HG02885 (cell line): ENCODE data around the gene PNPLA2.

Experiments used
- ATAC-seq: cut with Tn5 transposase; IDR thresholded peaks from one replicate; pipeline ENCODE4 v1.9.1; 2021; ENCODE audit warnings: mild to moderate bottlenecking; ENCODE audit not compliant: unreplicated experiment, poor library complexity

PNPLA2 gene

DNA sequence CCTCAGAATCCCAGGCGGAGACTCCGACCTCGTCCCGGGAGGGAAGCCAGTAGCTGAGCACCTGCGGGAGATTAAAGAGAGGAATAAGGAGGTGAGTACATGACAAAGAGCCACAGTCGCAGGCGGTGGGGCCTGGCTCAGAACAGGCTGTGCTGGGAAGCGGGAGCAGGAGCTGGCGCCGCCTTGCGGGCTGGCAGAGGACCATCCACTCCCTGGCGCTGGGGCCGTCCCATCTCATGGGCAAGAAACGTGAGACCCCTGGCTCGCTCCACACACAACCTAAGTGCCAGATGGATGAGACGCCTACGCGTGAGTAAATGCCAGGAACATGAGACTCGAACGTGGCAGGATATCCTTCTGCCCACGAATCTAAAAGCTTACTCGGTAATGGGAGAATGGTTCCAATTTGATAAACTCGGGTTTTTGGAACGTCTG is 35.1 kb upstream of the PNPLA2 start:
- ATAC-seq, result no peak

DNA sequence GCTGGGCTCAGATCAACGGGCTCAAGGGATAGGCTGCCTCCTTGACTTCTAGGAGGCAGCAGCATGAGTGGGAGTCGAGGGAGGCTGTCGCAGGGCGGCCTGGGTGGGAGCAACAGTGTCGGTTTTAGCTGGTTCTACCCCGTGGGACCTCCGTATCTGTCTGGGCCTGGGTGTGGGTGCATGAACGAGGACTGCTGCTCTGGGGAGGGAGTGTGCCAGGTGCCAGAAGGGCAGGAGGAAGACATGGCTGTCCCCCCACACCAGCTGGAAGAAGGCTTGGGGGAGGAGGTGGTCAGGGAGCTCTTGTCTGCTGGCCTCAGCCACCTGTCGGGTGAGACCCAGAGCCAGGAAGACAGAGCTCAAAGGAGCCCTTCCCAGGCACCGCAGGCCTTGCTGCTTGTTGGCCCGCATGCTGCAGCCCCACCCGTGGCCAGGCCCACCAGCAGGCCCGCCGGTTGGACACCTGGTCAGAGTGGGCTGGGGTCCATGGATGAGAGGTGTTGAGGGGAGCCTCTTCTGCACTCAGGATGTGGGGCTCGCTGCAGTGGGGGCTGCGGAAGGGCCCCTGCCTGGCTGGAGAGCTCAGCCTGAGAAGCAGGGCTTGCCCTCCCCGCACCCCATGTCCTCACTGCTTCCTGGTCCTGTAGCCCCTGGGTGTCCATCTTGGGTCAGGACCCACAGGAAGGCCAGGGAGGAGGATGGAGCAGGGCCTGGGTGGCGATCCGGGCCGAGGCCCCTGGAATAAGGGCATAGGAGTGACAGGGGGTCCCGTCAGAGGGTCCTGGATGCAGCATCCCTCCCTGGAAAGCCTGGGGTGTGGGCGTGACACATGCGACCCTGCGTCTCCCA is 32.3 kb upstream of the PNPLA2 start:
- ATAC-seq, result no peak

DNA sequence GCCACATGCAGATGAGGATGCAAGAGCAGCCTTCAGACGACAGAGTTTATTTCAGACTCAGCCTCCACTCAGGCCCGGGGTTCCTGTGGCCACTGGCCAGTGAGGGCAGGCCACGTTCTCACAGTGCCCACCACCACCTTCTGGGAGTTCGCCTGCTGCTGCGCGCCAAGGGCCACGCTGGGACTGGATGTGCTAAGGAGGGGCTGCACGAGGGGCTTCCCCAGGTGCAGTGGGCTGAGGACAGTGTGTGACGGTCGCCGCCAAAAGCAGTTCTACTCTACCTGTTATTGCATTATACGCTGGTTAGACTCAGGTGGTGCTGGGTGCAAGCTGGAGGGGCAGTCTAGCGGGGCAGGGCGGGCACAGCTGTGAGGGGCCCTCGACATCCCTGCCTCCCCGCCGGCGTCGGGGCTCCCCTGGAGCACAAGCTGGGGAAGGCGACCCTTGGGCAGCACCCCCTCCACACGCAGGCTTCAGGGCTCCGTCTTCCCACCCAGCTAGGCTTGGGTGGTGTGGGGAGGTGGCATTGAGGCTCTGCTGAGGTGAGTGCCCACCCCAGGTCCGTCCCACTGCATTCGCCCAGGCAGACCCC is 31.5 kb upstream of the PNPLA2 start:
- no peak for ATAC-seq

DNA sequence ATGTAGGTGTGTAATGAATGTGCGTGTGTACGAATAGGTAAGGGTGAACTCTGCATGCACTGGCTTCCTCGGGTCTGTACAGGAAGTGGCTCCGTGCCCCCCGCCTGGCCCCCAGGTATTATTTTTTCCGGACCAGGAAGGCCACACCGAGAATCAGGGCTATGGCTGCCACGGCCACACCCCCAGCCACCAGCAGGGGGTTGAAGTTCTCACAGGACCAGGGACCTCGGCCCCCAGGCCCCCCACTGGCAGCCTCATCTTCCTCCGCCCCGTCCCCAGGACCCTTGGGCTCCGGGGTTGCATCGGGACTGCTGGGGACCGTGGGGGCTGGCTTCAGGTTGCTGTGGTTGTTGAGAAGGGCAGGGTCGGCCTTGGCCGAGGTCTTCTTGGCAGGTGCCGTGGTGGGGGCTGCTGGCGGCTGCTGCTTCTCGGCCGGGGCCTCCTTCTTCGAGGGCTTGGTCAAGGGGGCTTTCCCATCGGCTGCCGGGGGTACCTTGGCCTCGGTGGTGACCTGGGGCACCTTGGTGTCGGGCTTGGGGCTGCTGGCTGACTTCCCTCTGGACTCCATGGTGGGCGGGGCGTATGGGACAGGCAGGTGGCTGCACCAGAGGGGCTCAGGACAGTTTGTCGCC is 30.6 kb upstream of the PNPLA2 start:
- no peak for ATAC-seq

DNA sequence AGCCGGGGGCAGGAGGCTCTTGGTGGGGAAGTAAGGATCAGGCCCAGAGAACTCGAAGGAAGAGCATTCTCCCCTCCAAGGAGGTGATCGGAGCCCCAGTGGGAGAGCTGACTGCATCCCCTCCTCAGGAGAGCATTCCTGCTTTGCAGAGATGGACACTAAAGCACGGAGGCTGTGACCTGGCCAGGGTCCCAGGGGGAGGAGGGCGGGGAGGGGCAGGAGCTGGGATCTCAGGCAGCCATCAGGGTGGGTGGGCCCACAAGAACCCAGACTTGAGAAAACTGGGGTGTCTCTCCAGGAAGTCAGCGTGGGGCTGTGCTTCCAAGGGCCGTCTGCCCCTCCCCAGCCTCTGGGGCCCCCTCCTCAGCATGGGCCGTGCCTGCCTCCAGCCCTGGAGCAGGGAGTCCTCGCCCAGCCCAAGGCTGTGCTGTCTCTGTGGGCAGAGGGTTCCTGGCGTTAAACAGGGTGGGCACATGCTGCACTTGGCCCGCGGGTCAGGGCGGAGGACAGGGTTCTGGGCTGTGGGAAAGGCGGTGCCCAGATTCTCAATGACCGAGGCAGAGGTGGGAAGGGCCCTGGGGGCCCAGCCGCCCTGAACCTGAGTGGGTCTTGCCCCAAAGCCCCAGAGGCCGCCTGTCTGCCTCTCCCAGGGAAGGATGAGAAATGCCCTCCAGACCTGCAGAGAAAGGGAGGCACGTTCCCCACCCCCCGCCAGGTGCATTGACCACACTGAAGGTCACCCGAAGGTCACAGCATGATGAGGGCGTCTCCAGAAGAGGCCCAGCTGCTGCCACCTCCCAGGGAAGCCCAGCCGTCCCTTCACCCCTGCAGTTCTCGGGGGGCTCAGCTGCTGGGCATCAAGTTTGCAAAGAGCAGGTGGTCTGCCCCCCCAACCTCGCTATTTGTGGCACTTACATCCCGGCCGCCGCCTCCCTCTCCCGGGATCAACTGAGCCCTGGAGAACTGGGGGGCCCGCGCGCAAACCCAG is 29.5 kb upstream of the PNPLA2 start:
- ATAC-seq, result no peak

DNA sequence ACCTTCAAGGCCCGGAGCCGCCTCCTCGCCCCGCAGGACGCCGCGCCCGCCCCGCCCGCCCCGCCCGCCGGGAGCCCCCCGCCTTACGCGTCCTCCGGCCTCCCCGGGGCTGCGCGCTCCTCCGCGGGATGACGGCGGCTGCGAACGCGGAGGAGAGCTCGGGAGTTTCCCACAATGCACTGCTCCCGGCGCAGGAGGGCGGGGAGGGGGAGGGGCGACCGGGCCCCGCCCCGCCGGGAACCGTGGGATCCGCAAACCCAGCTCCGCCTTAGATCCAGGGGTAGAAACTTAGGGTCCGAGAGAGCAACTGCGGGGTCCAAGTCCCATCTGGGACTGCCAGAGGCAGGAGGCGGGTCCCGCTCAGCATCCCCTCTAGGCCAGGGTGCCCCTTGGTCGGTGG is 28.8 kb upstream of the PNPLA2 start, which contains the start of gene CEND1:
Gene CEND1, minus strand, starts transcription at position 148 of the 400 bp plus-strand sequence. CDS start 1,514 bp downstream, outside the sequence.
- no peak for ATAC-seq

DNA sequence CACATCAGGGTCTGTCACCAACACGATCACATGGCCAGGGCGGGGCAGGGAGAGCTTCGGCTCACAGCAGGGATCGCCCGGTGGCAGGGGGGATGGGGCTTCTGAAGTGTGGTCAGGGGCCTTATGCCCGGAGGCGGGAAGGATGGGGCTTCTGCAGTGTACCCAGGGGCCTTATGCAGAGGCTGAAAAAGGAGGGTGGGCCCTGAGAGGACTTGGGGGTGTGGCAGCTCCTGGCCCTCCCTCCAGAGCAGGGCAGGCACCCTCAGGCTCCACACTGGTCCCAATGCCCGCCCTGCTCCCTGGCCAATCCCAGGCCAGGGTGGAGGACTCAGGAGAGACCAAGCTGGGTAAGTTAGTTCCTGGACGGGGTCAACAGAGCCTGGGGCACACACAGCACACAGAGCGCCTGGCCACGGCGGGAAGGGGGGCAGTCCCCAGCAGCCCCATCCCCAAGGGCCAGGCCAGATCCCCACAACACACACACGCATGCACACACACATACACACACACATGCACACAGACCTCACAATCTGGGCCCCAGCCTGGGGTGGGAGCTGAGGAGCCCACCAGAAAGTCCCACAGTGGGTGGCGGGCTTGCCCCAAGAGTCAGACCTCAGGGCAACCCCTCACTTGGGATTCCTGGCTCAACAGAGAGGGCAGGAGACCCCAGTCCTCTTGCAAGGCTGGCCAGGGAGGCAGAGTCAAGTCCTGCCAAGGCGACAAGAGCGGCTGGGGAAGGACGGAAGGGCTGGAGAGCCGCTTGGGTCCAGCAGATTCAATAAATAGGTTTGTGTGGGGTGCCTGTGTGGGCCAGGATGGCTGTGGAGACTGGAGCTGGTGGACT is 27.8 kb upstream of the PNPLA2 start:
- ATAC-seq, result no peak

DNA sequence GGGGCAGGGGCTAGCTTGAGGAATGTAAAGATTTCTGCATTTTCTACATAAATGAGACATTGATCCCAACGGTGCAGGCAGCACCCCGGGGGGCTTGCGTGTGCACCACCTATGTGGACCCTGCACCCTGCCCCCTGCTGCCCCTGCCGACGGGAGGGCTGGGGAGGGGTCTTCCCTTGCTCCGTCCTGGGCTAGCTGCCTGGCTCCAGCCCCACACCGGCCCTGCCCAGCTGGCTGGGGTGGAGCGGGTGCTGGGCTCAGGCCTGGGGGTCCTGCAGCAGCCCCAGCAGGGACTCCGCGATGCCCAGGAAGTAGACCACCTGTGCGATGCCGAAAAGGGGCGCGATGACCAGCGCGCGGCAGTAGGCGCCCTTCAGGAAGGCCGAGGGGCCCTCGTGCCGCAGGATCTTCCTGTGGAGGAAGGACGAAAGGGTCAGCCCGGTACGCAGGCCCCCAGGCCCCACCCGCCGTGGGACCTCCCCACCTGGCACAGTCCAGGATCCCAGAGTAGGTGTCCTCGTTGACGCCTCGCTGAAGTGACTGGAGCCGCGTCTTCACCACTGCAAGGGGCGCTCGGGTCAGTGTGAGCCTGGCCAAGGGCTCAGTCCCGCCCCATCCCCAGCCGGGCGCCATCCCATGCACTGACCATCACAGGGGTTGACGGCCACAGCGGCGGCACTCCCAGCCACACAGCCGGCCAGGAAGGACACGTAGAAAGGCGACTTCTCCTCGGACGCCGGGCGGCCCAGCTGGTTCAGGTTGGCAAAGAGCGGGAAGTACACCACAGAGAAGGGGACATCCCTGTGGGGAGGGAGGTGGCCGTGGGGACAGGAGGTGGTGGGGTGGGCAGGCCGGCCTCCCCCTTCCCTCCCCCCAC is 26.8 kb upstream of the PNPLA2 start:
- ATAC-seq, result no peak

DNA sequence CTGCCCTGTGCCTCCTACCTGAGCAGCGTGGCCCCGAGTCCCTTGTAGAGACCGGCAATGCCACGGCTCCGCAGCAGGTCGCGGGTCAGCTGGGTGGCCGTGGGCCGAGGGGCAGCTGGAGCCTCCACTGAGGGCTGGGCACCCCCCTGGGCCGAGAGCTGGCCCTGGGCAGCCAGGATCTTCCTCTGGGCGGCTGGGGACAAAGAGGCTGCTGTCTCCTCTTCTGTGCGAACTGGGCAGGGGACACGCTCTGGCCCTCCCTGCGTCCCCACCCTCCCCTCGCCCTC is 26.2 kb upstream of the PNPLA2 start:
- no peak for ATAC-seq

DNA sequence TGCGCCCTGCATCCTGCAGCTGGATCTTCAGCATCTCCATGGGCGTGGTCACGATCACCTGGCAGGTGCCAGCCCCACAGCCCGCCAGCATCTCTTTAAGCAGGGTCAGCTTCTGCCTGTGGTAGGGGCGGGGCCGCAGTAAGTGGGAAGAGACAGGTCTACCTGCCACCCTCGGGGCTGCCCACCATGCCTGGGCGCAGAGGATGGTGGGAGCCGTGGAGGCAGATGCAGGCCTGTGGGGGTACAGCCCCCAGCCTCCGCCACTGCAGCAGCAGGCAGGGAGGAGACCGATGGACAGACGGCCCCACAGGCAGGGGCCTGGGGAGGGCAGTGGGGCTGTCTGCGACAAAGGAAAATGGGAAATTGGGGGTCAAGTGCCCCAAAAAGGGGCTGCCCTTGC is 25.8 kb upstream of the PNPLA2 start:
- ATAC-seq, result no peak

DNA sequence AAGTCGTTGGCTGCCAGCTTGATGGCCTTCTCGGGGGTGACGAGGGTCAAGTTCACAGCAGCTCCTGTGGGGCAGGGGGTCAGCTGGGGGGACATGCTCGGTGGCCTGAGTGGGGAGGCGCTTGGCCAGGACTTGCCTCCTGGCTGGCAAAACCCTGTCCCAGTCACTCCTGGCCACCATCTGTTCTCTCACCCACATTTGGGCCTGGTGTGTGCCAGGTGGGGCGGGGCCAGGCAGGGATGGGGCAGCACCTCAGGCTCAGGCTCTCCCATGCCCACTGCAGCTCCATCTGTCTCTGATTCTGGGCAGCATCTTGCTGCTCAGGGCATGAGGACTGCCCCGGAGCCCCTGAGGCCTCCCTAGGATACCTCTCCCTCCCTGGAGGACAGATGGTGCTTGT is 25.2 kb upstream of the PNPLA2 start:
- no peak for ATAC-seq

DNA sequence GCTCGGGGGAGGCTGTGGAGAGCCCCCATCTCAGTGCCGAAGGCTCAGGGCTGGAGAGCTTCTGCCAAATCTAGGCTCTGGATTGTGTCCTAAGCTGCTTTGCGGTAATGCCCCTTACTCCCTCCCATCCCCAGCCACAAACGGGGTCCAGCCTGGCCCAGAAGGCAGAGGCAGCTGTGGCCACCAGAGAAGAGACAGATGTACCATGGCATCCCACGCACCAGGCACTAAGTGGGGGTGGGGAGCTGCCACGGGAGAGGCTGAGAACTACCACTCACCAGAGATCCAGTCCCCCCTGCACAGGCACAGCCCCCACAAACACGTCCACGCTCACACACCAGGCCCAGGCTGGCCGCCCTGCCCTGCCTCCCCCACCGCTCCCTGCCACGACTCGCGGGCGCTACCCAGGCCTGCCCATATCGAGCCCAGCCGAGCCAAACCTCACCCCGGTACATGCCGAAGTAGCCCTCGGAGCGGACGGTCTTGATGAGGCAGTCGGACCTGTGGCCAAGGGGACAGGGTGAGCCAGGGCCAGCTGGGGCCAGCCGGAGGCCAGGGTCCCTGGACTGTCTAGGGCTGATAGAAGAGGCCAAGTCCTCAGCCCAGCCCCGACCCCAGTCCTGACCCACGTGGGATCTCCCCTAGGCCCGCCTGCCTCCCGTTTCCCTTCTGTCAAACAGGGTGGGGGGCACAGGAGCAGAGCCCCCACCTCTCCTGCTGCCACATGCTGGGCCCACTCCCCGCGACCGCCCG is 24.5 kb upstream of the PNPLA2 start:
- ATAC-seq, result no peak

DNA sequence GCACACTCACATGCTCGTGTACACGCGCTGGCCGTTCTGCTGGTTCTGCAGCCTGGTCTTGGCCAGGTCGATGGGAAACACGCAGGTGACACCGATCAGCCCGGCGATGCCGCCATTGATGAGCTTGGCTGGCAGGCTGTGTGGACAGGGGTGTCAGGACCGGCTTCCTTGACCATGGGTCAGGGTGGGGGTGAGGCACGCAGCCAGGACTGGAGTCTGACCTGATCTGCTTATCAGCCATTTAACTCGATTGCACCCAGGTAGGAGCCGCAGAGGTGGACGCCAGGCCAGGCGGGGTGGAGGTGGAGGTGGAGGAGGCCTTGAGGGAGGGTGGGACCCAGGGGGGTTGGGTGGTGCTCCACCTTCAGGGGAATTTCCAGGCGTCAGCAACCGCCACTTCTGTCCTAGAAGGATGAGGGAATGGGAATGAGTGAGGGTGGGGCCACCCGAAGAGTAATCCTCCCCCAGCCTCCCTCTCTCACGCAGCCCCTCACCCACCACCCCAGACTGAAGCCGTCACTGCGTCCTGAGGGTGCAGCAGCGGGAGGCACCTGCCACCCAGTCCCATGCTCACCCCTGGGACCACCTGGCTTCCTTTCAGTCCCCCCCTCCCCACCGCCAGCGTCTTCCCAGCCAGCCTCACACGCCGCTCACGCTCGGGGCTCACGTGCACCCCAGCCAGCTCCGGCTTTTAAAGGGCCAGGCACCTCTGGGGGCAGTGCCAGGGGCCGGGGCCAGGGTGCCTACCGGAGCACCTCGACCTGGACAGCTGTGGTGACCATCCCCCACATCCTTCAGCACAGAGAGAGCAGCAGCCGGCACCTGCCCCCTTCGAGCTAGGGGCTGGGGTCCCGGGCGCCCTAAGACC is 23.7 kb upstream of the PNPLA2 start:
- ATAC-seq, result no peak

DNA sequence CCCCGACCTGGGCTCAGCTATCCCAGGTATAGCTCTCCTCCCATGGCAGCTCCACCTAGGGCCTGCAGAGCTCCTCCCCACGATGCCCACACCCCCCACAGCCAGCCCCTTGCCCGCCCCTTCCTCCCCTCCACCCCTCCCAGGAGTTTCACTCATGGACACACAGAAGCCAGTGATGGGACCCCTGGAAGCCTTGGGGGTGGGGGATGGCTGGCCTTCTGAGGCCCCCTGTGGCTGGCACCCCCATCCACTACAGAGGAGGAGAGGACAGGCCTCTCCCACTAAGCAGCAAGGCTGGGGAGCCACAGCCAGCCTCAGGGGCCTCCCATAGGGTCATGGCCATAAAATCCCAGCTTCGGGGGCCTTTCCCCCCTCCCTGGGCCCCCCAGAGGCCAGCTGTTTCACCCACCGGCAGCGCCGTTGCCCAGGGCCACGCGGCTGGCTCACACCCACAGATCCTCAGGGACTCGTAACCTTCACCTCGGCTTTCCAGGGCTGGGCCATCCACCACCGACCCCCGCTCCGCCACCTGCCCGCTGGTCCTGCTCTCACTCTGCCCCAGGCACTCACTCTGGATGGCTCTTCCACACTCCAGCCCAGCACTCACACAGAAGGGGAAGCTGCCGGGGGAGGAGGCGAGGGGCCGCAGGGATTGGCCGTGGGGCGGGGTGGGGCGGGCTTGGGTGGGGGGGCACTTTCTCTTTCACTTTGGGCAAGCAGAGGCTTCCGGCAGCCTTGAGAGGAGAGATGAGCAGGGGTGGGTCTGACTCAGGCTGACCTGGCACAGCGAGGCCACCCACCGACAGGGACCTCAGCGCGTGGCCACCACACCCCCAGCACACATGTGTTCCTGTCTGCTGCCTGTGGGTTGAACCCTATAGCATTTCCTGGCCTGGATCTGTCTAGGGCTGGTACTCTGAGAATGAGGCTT is 22.8 kb upstream of the PNPLA2 start:
- ATAC-seq, result peak; percentile 37

DNA sequence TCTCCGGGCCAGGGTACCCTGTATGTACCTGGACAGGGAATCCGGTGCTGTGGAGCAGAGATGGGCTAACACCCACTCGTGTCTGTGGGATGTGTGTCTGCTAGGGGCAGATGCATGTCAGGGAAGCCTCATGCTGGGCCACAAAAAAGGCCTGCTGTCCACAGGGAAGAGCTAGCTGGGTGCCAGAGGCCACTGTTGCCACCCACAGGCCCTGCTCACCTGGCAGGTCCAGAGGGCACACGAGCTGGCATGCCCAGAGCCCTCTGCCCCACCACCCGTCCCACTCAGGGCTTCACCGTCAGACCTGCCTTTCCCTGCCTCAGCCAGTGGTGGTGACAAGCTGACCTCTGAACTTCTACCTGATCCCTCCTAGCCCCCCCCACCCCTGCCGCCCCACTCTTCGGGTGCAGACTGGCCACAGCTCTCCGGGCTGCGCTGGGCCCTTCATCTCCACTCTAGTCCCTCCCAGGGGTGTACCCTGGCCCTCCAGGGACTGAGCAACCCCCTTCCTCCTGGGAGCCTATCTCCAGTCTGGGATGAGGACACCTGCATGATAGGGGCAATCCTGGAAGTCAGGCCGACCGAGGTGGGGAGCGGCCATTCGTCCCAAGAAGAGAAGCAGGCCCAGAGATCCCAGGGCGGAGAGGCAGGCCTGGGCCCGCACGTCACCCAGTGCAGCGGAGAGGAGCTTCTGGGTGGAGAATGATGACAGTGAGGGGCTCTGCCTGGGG is 22.0 kb upstream of the PNPLA2 start:
- ATAC-seq, result no peak
